HL-60 (cell line): ENCODE results near the gene SLC22A23.

ENCODE experiments used
- POLR2AphosphoS5 ChIP-seq: IDR thresholded peaks from 2 replicates; pipeline ENCODE4 v1.6.1; 2012; ENCODE audit warnings: low read depth
- TF ChIP-seq, protein P1 (sequence below): IDR thresholded peaks from one replicate; pipeline ENCODE4 v1.5.1; 2011; ENCODE audit warnings: low read length, control low read depth, inconsistent platforms; ENCODE audit not compliant: insufficient read depth
- TF ChIP-seq, protein P2 (sequence below): IDR thresholded peaks from 2 replicates; pipeline ENCODE4 v1.6.1; 2012; ENCODE audit warnings: low read depth; ENCODE audit not compliant: insufficient replicate concordance

DNA sequence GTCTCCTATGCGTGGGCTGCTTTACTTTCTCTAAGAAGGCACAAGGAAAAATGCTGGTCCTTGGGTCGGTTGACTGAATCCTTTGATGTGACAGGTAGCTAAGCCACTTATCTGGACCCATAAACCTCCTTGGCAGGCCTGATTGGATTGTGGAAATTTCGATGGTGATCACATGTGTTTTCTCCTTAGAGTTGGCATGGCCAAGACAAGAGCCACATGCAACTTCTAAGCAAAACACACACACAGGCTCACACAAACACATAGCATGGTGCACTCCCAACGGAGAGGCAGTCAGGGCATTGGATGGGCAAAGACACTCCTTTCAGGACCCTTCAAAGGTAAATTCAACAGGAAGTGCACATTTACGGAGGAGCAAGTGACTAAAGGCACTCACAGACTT is 102.9 kb downstream of the SLC22A23 start:
- TF ChIP-seq, protein P1, sequence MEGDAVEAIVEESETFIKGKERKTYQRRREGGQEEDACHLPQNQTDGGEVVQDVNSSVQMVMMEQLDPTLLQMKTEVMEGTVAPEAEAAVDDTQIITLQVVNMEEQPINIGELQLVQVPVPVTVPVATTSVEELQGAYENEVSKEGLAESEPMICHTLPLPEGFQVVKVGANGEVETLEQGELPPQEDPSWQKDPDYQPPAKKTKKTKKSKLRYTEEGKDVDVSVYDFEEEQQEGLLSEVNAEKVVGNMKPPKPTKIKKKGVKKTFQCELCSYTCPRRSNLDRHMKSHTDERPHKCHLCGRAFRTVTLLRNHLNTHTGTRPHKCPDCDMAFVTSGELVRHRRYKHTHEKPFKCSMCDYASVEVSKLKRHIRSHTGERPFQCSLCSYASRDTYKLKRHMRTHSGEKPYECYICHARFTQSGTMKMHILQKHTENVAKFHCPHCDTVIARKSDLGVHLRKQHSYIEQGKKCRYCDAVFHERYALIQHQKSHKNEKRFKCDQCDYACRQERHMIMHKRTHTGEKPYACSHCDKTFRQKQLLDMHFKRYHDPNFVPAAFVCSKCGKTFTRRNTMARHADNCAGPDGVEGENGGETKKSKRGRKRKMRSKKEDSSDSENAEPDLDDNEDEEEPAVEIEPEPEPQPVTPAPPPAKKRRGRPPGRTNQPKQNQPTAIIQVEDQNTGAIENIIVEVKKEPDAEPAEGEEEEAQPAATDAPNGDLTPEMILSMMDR, result no peak
- TF ChIP-seq, protein P2, sequence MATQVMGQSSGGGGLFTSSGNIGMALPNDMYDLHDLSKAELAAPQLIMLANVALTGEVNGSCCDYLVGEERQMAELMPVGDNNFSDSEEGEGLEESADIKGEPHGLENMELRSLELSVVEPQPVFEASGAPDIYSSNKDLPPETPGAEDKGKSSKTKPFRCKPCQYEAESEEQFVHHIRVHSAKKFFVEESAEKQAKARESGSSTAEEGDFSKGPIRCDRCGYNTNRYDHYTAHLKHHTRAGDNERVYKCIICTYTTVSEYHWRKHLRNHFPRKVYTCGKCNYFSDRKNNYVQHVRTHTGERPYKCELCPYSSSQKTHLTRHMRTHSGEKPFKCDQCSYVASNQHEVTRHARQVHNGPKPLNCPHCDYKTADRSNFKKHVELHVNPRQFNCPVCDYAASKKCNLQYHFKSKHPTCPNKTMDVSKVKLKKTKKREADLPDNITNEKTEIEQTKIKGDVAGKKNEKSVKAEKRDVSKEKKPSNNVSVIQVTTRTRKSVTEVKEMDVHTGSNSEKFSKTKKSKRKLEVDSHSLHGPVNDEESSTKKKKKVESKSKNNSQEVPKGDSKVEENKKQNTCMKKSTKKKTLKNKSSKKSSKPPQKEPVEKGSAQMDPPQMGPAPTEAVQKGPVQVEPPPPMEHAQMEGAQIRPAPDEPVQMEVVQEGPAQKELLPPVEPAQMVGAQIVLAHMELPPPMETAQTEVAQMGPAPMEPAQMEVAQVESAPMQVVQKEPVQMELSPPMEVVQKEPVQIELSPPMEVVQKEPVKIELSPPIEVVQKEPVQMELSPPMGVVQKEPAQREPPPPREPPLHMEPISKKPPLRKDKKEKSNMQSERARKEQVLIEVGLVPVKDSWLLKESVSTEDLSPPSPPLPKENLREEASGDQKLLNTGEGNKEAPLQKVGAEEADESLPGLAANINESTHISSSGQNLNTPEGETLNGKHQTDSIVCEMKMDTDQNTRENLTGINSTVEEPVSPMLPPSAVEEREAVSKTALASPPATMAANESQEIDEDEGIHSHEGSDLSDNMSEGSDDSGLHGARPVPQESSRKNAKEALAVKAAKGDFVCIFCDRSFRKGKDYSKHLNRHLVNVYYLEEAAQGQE, result no peak
- no peak for TF ChIP-seq POLR2AphosphoS5
